HEK293T (cell line): ENCODE data around the gene B3GALT5.

Experiments used
- CTCF ChIA-PET: fragments of 350-600 bp; formaldehyde crosslinking; extraction: SDS; loops from one replicate; lab custom pipeline; 2021; ENCODE audit warnings: antibody characterized with exemption, inconsistent platforms; lab: Yijun Ruan, JAX
- POLR2A ChIA-PET: fragments of 350-600 bp; formaldehyde crosslinking; extraction: SDS; loops from one replicate; lab custom pipeline; 2020; ENCODE audit warnings: antibody characterized with exemption, inconsistent platforms; lab: Yijun Ruan, JAX
- DNase-seq: peaks from one replicate; pipeline ENCODE4 v3.0.0; 2012; ENCODE audit warnings: mixed read lengths; ENCODE audit errors: extremely low spot score
- ARNT ChIP-seq: fragments of 450-650 bp; IDR thresholded peaks from 2 replicates; pipeline ENCODE4 v1.6.1; 2017; ENCODE audit warnings: mild to moderate bottlenecking
- BHLHE40 ChIP-seq: fragments of 450-650 bp; IDR thresholded peaks from 2 replicates; pipeline ENCODE4 v1.6.1; 2016; ENCODE audit warnings: mild to moderate bottlenecking, moderate library complexity, borderline replicate concordance
- CTBP1 ChIP-seq: fragments of 450-650 bp; IDR thresholded peaks from 2 replicates; pipeline ENCODE4 v1.6.1; 2016; ENCODE audit warnings: borderline replicate concordance
- ELF4 ChIP-seq: fragments of 450-650 bp; IDR thresholded peaks from 2 replicates; pipeline ENCODE4 v1.6.1; 2017; ENCODE audit warnings: antibody characterized with exemption
- FOXA1 ChIP-seq: fragments of 450-650 bp; IDR thresholded peaks from 2 replicates; pipeline ENCODE4 v1.6.1; 2016; ENCODE audit warnings: mild to moderate bottlenecking
- FOXK2 ChIP-seq: fragments of 450-650 bp; IDR thresholded peaks from 2 replicates; pipeline ENCODE4 v1.6.1; 2016; ENCODE audit warnings: mild to moderate bottlenecking
- FOXM1 ChIP-seq: fragments of 450-650 bp; IDR thresholded peaks from 2 replicates; pipeline ENCODE4 v1.6.1; 2017; ENCODE audit warnings: mild to moderate bottlenecking, borderline replicate concordance
- HDGF ChIP-seq: fragments of 450-650 bp; IDR thresholded peaks from 2 replicates; pipeline ENCODE4 v1.6.1; 2017; ENCODE audit warnings: antibody characterized with exemption, borderline replicate concordance
- L3MBTL2 ChIP-seq: fragments of 450-650 bp; conservative IDR thresholded peaks from 2 replicates; pipeline ENCODE4 v1.6.1; 2016; ENCODE audit warnings: mild to moderate bottlenecking
- LEF1 ChIP-seq: fragments of 450-650 bp; IDR thresholded peaks from 2 replicates; pipeline ENCODE4 v1.6.1; 2017; ENCODE audit warnings: mild to moderate bottlenecking, borderline replicate concordance
- NFRKB ChIP-seq: fragments of 450-650 bp; IDR thresholded peaks from 2 replicates; pipeline ENCODE4 v1.6.1; 2016; ENCODE audit warnings: mild to moderate bottlenecking, moderate library complexity
- SP1 ChIP-seq: fragments of 450-650 bp; IDR thresholded peaks from 2 replicates; pipeline ENCODE4 v1.6.1; 2017
- SUZ12 ChIP-seq: fragments of 450-650 bp; IDR thresholded peaks from 2 replicates; pipeline ENCODE4 v1.6.1; 2016; ENCODE audit warnings: mild to moderate bottlenecking
- TARDBP ChIP-seq: fragments of 450-650 bp; IDR thresholded peaks from 2 replicates; pipeline ENCODE4 v1.6.1; 2016
- ZNF384 ChIP-seq: fragments of 450-650 bp; IDR thresholded peaks from 2 replicates; pipeline ENCODE4 v1.6.1; 2016
- TF ChIP-seq, protein P1 (sequence below): fragments of 450-650 bp; IDR thresholded peaks from 2 replicates; pipeline ENCODE4 v1.6.1; 2016

Gene B3GALT5

DNA sequence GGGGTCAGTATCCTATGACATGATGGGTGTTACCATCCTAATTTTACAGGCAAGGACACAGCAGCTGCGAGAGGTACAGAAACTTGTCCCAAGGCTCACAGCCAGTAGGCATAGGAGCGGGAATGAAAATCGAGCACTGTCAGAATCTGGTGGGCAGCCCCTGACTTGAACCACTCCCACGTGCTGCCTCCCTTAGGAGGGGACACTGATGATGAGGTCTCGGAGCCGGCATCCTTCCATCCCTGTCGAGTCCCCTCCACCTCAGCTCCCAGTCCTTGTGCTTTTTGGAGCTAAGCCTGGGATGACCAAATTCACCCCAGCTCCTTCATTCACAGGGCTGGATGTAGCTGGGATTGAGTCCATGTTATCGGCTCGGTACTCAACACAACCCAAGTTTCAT, 49.0 kb downstream of the B3GALT5 start:
- POLR2A ChIA-PET = no interaction called here
- TF ChIP-seq, protein P1, sequence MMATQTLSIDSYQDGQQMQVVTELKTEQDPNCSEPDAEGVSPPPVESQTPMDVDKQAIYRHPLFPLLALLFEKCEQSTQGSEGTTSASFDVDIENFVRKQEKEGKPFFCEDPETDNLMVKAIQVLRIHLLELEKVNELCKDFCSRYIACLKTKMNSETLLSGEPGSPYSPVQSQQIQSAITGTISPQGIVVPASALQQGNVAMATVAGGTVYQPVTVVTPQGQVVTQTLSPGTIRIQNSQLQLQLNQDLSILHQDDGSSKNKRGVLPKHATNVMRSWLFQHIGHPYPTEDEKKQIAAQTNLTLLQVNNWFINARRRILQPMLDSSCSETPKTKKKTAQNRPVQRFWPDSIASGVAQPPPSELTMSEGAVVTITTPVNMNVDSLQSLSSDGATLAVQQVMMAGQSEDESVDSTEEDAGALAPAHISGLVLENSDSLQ = no peak
- TF ChIP-seq LEF1 (no peak), NFRKB (no peak), HDGF (no peak), SUZ12 (no peak), SP1 (no peak), BHLHE40 (no peak), L3MBTL2 (no peak)
- no peak for DNase-seq
- CTCF ChIA-PET = interaction anchor here (0.6 kb wide), 1 partner anchor 136 kb away, joined by 5 read pairs; no protein-coding TSS in a partner anchor

DNA sequence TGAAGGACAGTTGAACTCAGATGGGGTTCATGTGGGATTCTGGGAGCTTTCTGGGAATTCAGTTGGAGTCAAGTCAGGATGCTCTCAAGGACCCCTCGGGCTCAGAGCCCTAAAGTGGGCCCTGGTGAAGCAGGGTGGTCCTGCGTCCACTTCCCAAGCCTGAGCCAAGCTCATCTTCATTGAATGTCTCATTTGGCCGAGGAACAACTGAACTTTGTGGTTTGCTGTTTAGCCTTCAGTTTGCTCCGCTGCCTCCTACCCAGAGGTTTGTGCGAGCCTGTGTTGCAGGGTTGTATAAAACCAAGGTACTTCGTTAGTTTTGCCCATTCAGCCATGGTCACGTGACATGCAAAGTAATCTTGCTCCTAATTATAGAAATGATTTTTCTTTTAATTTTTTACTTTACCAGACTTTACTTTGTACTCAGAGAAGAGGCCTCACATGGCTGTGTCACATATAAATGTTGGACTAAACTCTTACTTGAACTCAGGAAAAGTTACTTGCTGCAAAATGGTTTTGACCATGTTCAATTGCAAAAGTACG, 49.7 kb downstream of the B3GALT5 start:
- ChIA-PET POLR2A (no interaction called here), CTCF (interaction anchor here (0.6 kb wide), 1 partner anchor 135 kb away, joined by 5 read pairs; no protein-coding TSS in a partner anchor)
- DNase-seq = no peak
- no peak for TF ChIP-seq ELF4
- TF ChIP-seq TARDBP = no peak
- no peak for TF ChIP-seq CTBP1
- no peak for TF ChIP-seq FOXK2
- TF ChIP-seq ARNT = no peak
- TF ChIP-seq FOXM1 = no peak
- no peak for TF ChIP-seq SUZ12
- TF ChIP-seq HDGF = no peak
- no peak for TF ChIP-seq SP1
- TF ChIP-seq NFRKB = no peak
- TF ChIP-seq LEF1 = no peak
- TF ChIP-seq L3MBTL2 = no peak
- TF ChIP-seq FOXA1 = no peak
- no peak for TF ChIP-seq BHLHE40
- TF ChIP-seq, protein P1 = no peak

DNA sequence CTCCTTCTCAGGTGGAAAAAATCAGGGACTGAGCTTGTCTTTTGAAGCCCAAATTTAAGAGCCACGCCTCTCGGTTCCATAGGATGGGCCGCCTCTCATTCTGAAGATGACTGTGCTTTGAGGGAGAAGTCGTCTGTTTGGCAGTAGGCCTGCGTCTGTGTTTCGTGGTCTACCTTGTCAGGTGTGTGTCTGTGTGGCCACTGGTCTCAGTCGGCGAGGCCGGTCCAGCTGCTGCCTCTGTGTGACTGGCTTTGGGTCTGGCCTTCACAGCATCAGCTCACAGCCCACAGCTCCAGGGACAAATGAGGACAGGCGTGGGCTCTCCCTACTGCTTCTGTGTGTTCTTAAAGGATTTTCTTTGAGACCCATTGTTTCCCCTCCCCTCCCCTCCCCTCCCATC, 50.3 kb downstream of the B3GALT5 start:
- TF ChIP-seq NFRKB = no peak
- ChIA-PET POLR2A (no interaction called here), CTCF (no interaction called here)
- DNase-seq = no peak

DNA sequence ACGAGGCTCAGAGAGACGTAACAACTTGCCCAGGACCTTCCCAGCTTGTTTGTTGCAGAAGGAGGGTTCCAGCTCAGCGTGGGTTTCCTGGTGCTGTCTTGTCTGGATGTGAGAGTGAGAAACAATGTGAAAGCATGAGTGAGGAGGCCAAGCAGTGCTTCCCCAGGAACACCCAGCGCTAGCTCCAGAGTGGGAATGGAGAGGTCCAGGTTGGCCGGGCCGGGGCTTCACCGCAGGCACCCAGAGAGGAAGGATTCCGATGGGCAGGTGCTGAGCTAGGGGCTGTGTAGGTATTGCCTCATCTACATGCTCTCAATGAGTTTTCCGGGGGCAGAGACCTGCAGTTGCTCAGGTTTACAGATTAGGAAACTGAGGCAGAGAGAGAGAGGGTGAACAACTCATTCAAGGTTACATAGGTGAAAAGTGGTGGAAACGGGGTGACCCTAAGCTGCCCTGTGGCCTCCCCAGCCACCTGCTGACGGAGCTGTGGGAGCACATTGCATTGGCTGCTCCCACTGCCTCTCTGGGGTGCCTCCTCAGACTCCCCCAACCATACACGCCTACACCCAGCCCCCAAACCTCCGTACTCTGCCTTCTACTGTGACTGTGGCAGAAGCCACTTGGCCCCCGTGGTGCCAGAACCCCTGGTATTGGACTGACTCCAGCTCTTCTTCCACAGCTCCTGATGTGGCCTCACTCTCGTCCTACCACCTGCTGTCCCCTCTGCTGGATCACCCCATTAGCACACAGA, 51.2 kb downstream of the B3GALT5 start:
- ChIA-PET POLR2A (no interaction called here), CTCF (no interaction called here)
- DNase-seq = no peak
- TF ChIP-seq FOXM1 = no peak
- no peak for TF ChIP-seq BHLHE40
- TF ChIP-seq LEF1 = no peak
- no peak for TF ChIP-seq SP1
- no peak for TF ChIP-seq ZNF384

DNA sequence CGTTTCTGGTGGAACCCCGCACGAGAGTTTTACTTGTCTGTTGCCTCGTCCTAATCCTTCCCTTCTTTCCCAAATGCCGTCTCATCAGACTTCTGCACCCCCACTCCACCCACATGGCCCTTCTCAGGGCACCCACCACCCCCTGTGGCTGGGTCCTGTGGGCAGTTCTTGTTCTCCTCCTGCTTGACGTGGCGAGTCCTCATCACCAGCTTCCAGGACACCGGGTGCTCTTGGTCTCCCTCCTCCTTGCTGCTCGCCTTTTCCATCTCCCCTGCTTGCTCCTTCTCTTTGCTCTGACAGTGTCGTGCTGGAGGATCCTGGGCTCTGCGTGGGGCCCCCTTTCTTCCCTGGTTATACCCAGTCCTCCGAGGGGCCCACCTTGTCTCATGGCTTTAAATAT, 51.8 kb downstream of the B3GALT5 start:
- DNase-seq = no peak
- CTCF ChIA-PET = no interaction called here
- TF ChIP-seq LEF1 = no peak
- TF ChIP-seq NFRKB = no peak
- no peak for TF ChIP-seq SP1
- TF ChIP-seq HDGF = no peak
- TF ChIP-seq ZNF384 = no peak
- no peak for TF ChIP-seq ELF4
- no peak for TF ChIP-seq L3MBTL2
- POLR2A ChIA-PET = no interaction called here

DNA sequence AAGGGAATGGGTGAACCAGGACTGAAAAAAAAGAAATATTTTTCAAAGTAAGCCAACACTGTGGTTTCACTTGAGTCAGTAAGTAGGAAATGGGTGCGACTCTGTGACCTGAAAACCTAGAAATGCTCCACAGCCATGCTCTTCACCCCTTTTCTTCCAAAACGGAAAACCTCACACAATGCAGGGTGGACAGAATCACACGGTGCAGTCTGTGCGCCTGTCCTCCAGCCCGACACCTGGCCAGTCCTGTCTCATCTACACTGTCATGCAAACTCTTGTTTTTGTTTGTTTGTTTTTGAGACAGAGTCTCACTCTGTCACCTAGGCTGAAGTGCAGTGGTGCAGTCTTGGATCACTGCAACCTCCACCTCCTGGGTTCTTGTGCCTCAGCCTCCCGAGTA, 53.3 kb downstream of the B3GALT5 start:
- POLR2A ChIA-PET = no interaction called here
- CTCF ChIA-PET = no interaction called here
- TF ChIP-seq FOXM1 (no peak), ZNF384 (no peak), SUZ12 (no peak), ELF4 (no peak), LEF1 (no peak), FOXK2 (no peak), SP1 (no peak), ARNT (no peak), CTBP1 (no peak), HDGF (no peak), TARDBP (no peak), BHLHE40 (no peak), FOXA1 (no peak), NFRKB (no peak)
- TF ChIP-seq, protein P1 = no peak

More for the DNA sequence above, 53.3 kb downstream of the B3GALT5 start:
- no peak for DNase-seq
